Upper lobe of left lung (tissue), 6 donors: ENCODE results near the gene ASH1L. TPM values are rescaled to one million over a fixed set of nuclear protein-coding genes. Genes with fewer than 3 reads are reported as not detected.
"Not testable (repeated sequence)": the region's sequence is repeated elsewhere in the genome, so short reads cannot be mapped to it uniquely, and the experiment has no call there.

ENCODE experiments used
- ATAC-seq, 2 donors: fragments of 200-7000 bp; cut with Tn5 transposase; one replicate each; pipeline ENCODE4 v1.9.1; 2022; ENCODE audit warnings: mild to moderate bottlenecking in 2 of 2, moderate library complexity in 2 of 2; ENCODE audit not compliant: low FRiP score in 2 of 2
- DNase-seq, 2 donors: peaks; one replicate each; pipeline ENCODE4 v3.0.0-alpha.2; 2019 to 2020
- H3K27ac ChIP-seq, 4 donors: fragments of 200-600 bp; sonication (generic); one replicate each; pipeline ENCODE4 v1.5.1; 2016 to 2019
- H3K27me3 ChIP-seq, 4 donors: fragments of 200-600 bp; sonication (generic); one replicate each; pipeline ENCODE4 v1.5.1; 2017 to 2019
- H3K36me3 ChIP-seq, 4 donors: fragments of 200-600 bp; sonication (generic); one replicate each; pipeline ENCODE4 v1.5.1; 2016 to 2019
- H3K4me1 ChIP-seq, 4 donors: fragments of 200-600 bp; sonication (generic); one replicate each; pipeline ENCODE4 v1.5.1; 2018 to 2019
- H3K4me3 ChIP-seq, 4 donors: fragments of 200-600 bp; sonication (generic); one replicate each; pipeline ENCODE4 v1.5.1; 2017 to 2019; ENCODE audit warnings: mild to moderate bottlenecking in 2 of 4, moderate library complexity in 1 of 4
- H3K9me3 ChIP-seq, 4 donors: fragments of 200-600 bp; sonication (generic); one replicate each; pipeline ENCODE4 v1.5.1; 2018 to 2019
- CTCF ChIP-seq, 6 experiments: fragments of 450-650 bp in 4 of 6; fragments of 200-600 bp in 2 of 6; sonication (generic) in 2 of 6; IDR thresholded peaks; one replicate each; pipeline ENCODE4 v1.5.1; 2016 to 2019; ENCODE audit warnings: antibody characterized with exemption in 6 of 6
- EP300 ChIP-seq, 4 donors: sonication (generic); formaldehyde crosslinking; IDR thresholded peaks; one replicate each; pipeline ENCODE4 v1.5.1; 2017; ENCODE audit warnings: antibody characterized with exemption in 4 of 4, control low read depth in 2 of 4
- POLR2A ChIP-seq, 4 donors: fragments of 450-650 bp; IDR thresholded peaks; one replicate each; pipeline ENCODE4 v1.5.1; 2016 to 2017; ENCODE audit warnings: antibody characterized with exemption in 4 of 4, mild to moderate bottlenecking in 2 of 4
- POLR2AphosphoS5 ChIP-seq, 2 donors: sonication (generic); formaldehyde crosslinking; IDR thresholded peaks; one replicate each; pipeline ENCODE4 v1.5.1; 2017; ENCODE audit warnings: antibody characterized with exemption in 2 of 2
- WGBS, 2 donors: methylation state at CpG; one replicate each; pipeline ENCODE4 v1.1.5; 2017 to 2018; 5-methylcytosine and 5-hydroxymethylcytosine counted together
- total RNA-seq, 6 donors: library from RNA; depleted of rRNA in 4 of 6; stranded (reverse); fragments of >200 nt in 4 of 6; gene quantifications; one replicate each; pipeline versions ENCODE4 v1.1.0 to v1.2.1, GENCODE V29; 2016 to 2021
- donor health status: DM: no; HTN: no; CAD: no; lungs with moderate emphysema.
- donor health status: DM: no; HTN: yes; CAD: no; lungs with severe emphysema.

Gene ASH1L
- total RNA-seq, 6 donors from 2014 or later = 43.5 to 68.8 (median 55.1) TPM

- DNase-seq = no peak
- WGBS, 2 donors = 36 to 60% methylated on average over 3 to 4 of the region's 4 CpGs
- TF ChIP-seq POLR2A (IDR thresholded peaks at IDR 0.05) = no peak
- no peak for TF ChIP-seq EP300 (IDR thresholded peaks at IDR 0.05)
- TF ChIP-seq CTCF (IDR thresholded peaks at IDR 0.05) = no peak
- TF ChIP-seq POLR2AphosphoS5 (IDR thresholded peaks at IDR 0.05) = no peak
- no peak for ATAC-seq
- Histone ChIP-seq H3K4me3 (no peak overlapping the region), H3K4me1 (peaks cover 0 to 14% (median 5%) of the 10 kb centered on the region in 4 donors), H3K27me3 (no peaks in the 10 kb centered on the region), H3K27ac (no peak overlapping the region), H3K36me3 (peaks cover 0 to 13% (median 8%) of the 10 kb centered on the region in 4 donors), H3K9me3 (no peaks in the 10 kb centered on the region)
These were observed 44.1 kb downstream of the ASH1L start for GRCh38 chr1:155518484-155518883.

GRCh38 chr1:155514582-155515187, 47.9 kb downstream of the ASH1L start:
- Histone ChIP-seq H3K9me3 (no peaks in the 10 kb centered on the region), H3K4me1 (peaks cover 3 to 5% (median 4%) of the 10 kb centered on the region in 4 donors), H3K36me3 (peaks cover 0 to 13% (median 8%) of the 10 kb centered on the region in 4 donors), H3K27ac (no peak overlapping the region), H3K4me3 (no peak overlapping the region), H3K27me3 (no peaks in the 10 kb centered on the region)
- no peak for TF ChIP-seq EP300 (IDR thresholded peaks at IDR 0.05)
- no peak for TF ChIP-seq CTCF (IDR thresholded peaks at IDR 0.05)
- TF ChIP-seq POLR2A (IDR thresholded peaks at IDR 0.05) = no peak
- TF ChIP-seq POLR2AphosphoS5 (IDR thresholded peaks at IDR 0.05) = no peak
- 78 to 80% methylated on average over 14 of the region's 14 CpGs for WGBS, 2 donors
- DNase-seq (no peak), ATAC-seq (no peak)

- H3K4me1 ChIP-seq = peaks cover 4 to 11% (median 7%) of the 10 kb centered on the region in 4 donors
- WGBS, 2 donors = 81 to 84% methylated on average over 3 of the region's 3 CpGs
- H3K4me3 ChIP-seq = no peak overlapping the region
- DNase-seq = no peak
- H3K9me3 ChIP-seq = no peaks in the 10 kb centered on the region
- no peak overlapping the region for H3K27ac ChIP-seq
- TF ChIP-seq POLR2A (IDR thresholded peaks at IDR 0.05) (no peak), EP300 (IDR thresholded peaks at IDR 0.05) (no peak), POLR2AphosphoS5 (IDR thresholded peaks at IDR 0.05) (no peak), CTCF (IDR thresholded peaks at IDR 0.05) (peak in 1 of 6 experiments; percentile 9)
- H3K27me3 ChIP-seq = no peaks in the 10 kb centered on the region
- ATAC-seq = peak in 1 of 2 donors; percentile 35
- H3K36me3 ChIP-seq = peaks cover 0 to 10% (median 3%) of the 10 kb centered on the region in 4 donors
These were observed 49.2 kb downstream of the ASH1L start for GRCh38 chr1:155513300-155513916.

- H3K4me1 ChIP-seq = peaks cover 14 to 19% (median 15%) of the 10 kb centered on the region in 4 donors
- not testable (repeated sequence) for H3K27ac ChIP-seq, H3K36me3 ChIP-seq, H3K4me3 ChIP-seq, H3K27me3 ChIP-seq, H3K9me3 ChIP-seq, ATAC-seq
- DNase-seq = peak in 1 of 2 donors; percentile 32
- 87 to 90% methylated on average over 6 of the region's 6 CpGs for WGBS, 2 donors
These were observed 51.2 kb downstream of the ASH1L start for GRCh38 chr1:155511385-155511784.

- Histone ChIP-seq H3K27me3 (no peaks in the 10 kb centered on the region), H3K27ac (no peak overlapping the region), H3K4me1 (peaks cover 14 to 19% (median 16%) of the 10 kb centered on the region in 4 donors), H3K4me3 (no peak overlapping the region), H3K9me3 (no peaks in the 10 kb centered on the region), H3K36me3 (peaks cover 0 to 10% (median 3%) of the 10 kb centered on the region in 4 donors)
- no peak for ATAC-seq
- DNase-seq = no peak
- 82 to 90% methylated on average over 2 of the region's 2 CpGs for whole genome bisulfite sequencing, 2 donors
- no peak for TF ChIP-seq POLR2AphosphoS5 (IDR thresholded peaks at IDR 0.05)
- no peak for TF ChIP-seq EP300 (IDR thresholded peaks at IDR 0.05)
- TF ChIP-seq POLR2A (IDR thresholded peaks at IDR 0.05) = no peak
- TF ChIP-seq CTCF (IDR thresholded peaks at IDR 0.05) = no peak
These were observed 53.5 kb downstream of the ASH1L start for GRCh38 chr1:155509064-155509463.
